WI38 (cell line): ENCODE measurements around the gene SLC34A3.

ENCODE experiments used
- H3K4me3 ChIP-seq: 2 replicates; pipeline ENCODE4 v1.5.1; 2011; ENCODE audit warnings: low read depth, mild to moderate bottlenecking, control low read depth, low read length
- CTCF ChIP-seq: IDR thresholded peaks from 2 replicates; pipeline ENCODE4 v1.5.1; 2012; ENCODE audit warnings: low read depth, mild to moderate bottlenecking, control low read depth, low read length

The SLC34A3 gene

GRCh38 chr9:137281345-137282116, 50.8 kb downstream of the SLC34A3 start:
- TF ChIP-seq CTCF, result no peak
- H3K4me3 ChIP-seq, result no peak overlapping the region
